ENCODE measurements around the gene TBC1D25. TPM values are rescaled to one million over a fixed set of nuclear protein-coding genes. Genes with fewer than 3 reads are reported as not detected.

Gene TBC1D25
- total RNA-seq, 2 experiments from 2014 or later = 26.7 to 30.5 TPM

DNA sequence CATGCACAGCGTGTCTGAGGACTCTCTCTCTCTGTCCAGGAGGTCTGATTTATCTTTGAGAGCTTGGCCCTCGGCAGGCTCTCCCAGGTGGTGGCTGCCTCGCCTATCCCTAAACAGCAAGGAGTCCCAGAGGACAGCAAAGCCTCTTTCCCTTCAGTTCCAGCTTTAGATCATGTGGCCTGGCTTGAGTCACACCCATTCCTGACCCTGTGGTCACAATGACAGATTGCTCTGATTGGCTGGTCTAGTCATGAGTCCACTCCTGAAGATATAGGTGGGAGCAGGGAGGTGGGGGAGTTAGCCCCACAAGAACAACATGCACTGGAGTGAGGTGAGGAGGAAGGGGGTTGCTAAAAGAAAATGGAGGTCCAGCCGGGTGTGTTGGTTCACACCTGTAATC is 42.9 kb upstream of the TBC1D25 start:
- Mint-ChIP-seq H3K4me3 (no peak overlapping the region), H3K36me3 (ENCODE audit: low read depth) (no peaks in the 10 kb centered on the region), H3K27me3 (no peaks in the 10 kb centered on the region), H3K27ac (no peak overlapping the region), H3K9me3 (no peaks in the 10 kb centered on the region), H3K4me1 (ENCODE audit: low read depth) (no peaks in the 10 kb centered on the region)
- DNase-seq (no peak), ATAC-seq (ENCODE audit: poor library complexity) (no peak)
- CTCF ChIA-PET = no interaction called here
- no peaks in the 10 kb centered on the region for H3K4me1 ChIP-seq (ENCODE audit: insufficient read depth, low read length)
- H3K27ac ChIP-seq (ENCODE audit: low read depth in 1 of 2, low read length in 2 of 2) = no peak overlapping the region
- POLR2A ChIA-PET = no interaction called here
- H3K9me3 ChIP-seq (ENCODE audit: control insufficient read depth in 1 of 2, insufficient read depth in 1 of 2, low read length in 2 of 2) = no peaks in the 10 kb centered on the region
- intact Hi-C loops (cut with DNase I, micrococcal nuclease) = no loop called here
- no peaks in the 10 kb centered on the region for H3K36me3 ChIP-seq (ENCODE audit: insufficient read depth, low read length)
- no peak overlapping the region for H3K4me3 ChIP-seq (ENCODE audit: low read length)
- H3K27me3 ChIP-seq (ENCODE audit: control insufficient read depth in 1 of 2, insufficient read depth in 2 of 2, low read length in 2 of 2) = no peaks in the 10 kb centered on the region
- TF ChIP-seq, protein P1, sequence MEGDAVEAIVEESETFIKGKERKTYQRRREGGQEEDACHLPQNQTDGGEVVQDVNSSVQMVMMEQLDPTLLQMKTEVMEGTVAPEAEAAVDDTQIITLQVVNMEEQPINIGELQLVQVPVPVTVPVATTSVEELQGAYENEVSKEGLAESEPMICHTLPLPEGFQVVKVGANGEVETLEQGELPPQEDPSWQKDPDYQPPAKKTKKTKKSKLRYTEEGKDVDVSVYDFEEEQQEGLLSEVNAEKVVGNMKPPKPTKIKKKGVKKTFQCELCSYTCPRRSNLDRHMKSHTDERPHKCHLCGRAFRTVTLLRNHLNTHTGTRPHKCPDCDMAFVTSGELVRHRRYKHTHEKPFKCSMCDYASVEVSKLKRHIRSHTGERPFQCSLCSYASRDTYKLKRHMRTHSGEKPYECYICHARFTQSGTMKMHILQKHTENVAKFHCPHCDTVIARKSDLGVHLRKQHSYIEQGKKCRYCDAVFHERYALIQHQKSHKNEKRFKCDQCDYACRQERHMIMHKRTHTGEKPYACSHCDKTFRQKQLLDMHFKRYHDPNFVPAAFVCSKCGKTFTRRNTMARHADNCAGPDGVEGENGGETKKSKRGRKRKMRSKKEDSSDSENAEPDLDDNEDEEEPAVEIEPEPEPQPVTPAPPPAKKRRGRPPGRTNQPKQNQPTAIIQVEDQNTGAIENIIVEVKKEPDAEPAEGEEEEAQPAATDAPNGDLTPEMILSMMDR (IDR thresholded peaks at IDR 0.05) = no peak

DNA sequence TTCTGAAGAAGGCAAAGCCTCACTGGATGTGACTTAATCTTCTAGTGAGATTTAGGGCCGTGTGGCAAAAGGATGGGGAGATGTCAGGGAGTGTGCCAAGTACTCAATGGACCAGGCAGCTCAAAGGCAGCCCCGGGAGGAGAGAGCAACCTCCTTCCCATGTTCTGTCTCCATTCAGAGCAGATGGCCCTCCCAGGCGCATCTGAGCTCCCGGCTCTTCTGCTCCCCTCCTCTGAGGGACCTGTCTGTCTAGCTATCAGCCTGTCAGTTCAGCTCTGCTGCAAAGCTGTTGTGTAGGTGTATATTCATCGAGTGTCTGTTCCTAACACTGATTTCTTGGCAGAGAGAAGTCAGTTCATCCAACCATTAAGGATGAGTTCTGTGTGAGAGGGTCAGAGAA is 41.6 kb upstream of the TBC1D25 start:
- no peak overlapping the region for H3K4me3 Mint-ChIP-seq
- POLR2A ChIA-PET = no interaction called here

DNA sequence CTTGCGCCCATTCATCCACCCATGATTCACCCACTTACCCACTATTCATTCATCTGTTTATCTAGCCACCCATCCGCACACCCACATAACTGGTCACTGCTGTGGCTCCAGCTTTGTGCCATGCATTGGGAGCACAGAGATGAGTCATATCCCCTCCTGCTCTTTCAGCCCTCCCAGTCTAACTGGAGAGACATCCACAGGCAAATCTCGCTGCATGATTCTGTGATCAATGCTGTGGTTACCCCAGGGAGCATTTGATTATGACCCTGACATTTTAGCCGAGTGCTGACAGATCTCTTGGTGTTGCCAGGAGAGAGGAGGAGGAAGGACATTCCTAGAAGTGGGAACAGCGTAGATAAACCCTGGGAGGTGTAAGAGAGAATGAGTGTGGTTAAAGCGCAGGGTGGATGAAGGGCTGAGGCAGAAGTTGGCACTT is 41.1 kb upstream of the TBC1D25 start:
- no peak for DNase-seq
- Histone ChIP-seq H3K27me3 (ENCODE audit: control insufficient read depth in 1 of 2, insufficient read depth in 2 of 2, low read length in 2 of 2) (no peaks in the 10 kb centered on the region), H3K27ac (ENCODE audit: low read depth in 1 of 2, low read length in 2 of 2) (no peak overlapping the region), H3K9me3 (ENCODE audit: control insufficient read depth in 1 of 2, insufficient read depth in 1 of 2, low read length in 2 of 2) (no peaks in the 10 kb centered on the region), H3K4me1 (ENCODE audit: insufficient read depth, low read length) (no peaks in the 10 kb centered on the region), H3K4me3 (ENCODE audit: low read length) (no peak overlapping the region), H3K36me3 (ENCODE audit: insufficient read depth, low read length) (no peaks in the 10 kb centered on the region)
- Mint-ChIP-seq H3K27ac (no peak overlapping the region), H3K4me1 (ENCODE audit: low read depth) (no peaks in the 10 kb centered on the region), H3K4me3 (no peak overlapping the region), H3K36me3 (ENCODE audit: low read depth) (no peaks in the 10 kb centered on the region), H3K9me3 (no peaks in the 10 kb centered on the region), H3K27me3 (no peaks in the 10 kb centered on the region)
- ATAC-seq (ENCODE audit: poor library complexity) = no peak
- ChIA-PET POLR2A (no interaction called here), CTCF (no interaction called here)
- intact Hi-C loops (cut with DNase I, micrococcal nuclease) = no loop called here
- TF ChIP-seq, protein P1 (IDR thresholded peaks at IDR 0.05) = no peak

More for the DNA sequence above, 41.6 kb upstream of the TBC1D25 start:
- DNase-seq = no peak
- no peaks in the 10 kb centered on the region for H3K27me3 ChIP-seq (ENCODE audit: control insufficient read depth in 1 of 2, insufficient read depth in 2 of 2, low read length in 2 of 2)
- H3K4me3 ChIP-seq (ENCODE audit: low read length) = no peak overlapping the region
- ATAC-seq (ENCODE audit: poor library complexity) = no peak
- Mint-ChIP-seq H3K9me3 (no peaks in the 10 kb centered on the region), H3K27me3 (no peaks in the 10 kb centered on the region), H3K4me1 (ENCODE audit: low read depth) (no peaks in the 10 kb centered on the region), H3K27ac (no peak overlapping the region), H3K36me3 (ENCODE audit: low read depth) (no peaks in the 10 kb centered on the region)
- no peaks in the 10 kb centered on the region for H3K9me3 ChIP-seq (ENCODE audit: control insufficient read depth in 1 of 2, insufficient read depth in 1 of 2, low read length in 2 of 2)
- no peaks in the 10 kb centered on the region for H3K36me3 ChIP-seq (ENCODE audit: insufficient read depth, low read length)
- H3K27ac ChIP-seq (ENCODE audit: low read depth in 1 of 2, low read length in 2 of 2) = no peak overlapping the region
- intact Hi-C loops (cut with DNase I, micrococcal nuclease) = no loop called here
- H3K4me1 ChIP-seq (ENCODE audit: insufficient read depth, low read length) = no peaks in the 10 kb centered on the region
- CTCF ChIA-PET = no interaction called here
- TF ChIP-seq, protein P1 (IDR thresholded peaks at IDR 0.05) = no peak

Data from CD4-positive, alpha-beta T cell (primary cell).